ENCODE results near the gene TSPAN33. TPM values are rescaled to one million over a fixed set of nuclear protein-coding genes. Genes with fewer than 3 reads are reported as not detected.

Gene TSPAN33
- total and polyA plus RNA-seq, 2 of the 13 experiments (the other 11 are each of a cell fraction or from before 2014, with no cell fraction given): 15.3 to 16.5 TPM

GRCh38 chr7:129110258-129110981 is 34.1 kb upstream of the TSPAN33 start (continued):
- no peak for TF ChIP-seq RNF219 (CRISPR knock-in tag; IDR thresholded peaks at IDR 0.05)
- no peak for TF ChIP-seq CSRNP1 (CRISPR knock-in tag; IDR thresholded peaks at IDR 0.05)
- TF ChIP-seq NFE2 (CRISPR knock-in tag; IDR thresholded peaks at IDR 0.05): peak; percentile 14; the same call in 1 of the 2 replicates
- TF ChIP-seq ZNF557 (CRISPR knock-in tag; IDR thresholded peaks at IDR 0.05): 0 out of 2 replicates have a peak, but pooled peaks have one; percentile 21

DNA sequence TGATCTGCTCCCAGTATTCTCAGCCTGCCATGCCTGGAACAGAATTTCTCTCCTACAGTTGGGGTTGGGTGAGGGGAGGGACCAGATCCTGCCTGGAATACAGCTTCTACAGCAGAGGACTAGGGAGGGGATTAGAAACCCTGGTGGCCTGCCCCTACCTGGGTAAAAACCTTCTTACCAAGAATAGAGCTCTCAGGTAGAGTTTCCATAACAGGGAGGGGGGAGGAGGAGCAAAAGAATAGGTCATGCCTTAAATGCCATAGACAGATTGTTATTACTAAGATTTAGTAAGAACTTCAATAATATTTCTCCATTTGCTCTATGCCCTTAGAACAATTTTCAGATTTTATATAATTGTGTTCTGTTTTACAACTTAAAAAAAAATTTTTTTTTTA is 33.5 kb upstream of the TSPAN33 start:
- Histone ChIP-seq H3K27ac (ENCODE audit: extremely low read length, insufficient read depth, low read length) (no peak overlapping the region), H3K27me3 (ENCODE audit: control insufficient read depth in 1 of 2, insufficient read depth in 2 of 2, low read length in 2 of 2) (no peaks in the 10 kb centered on the region), H3K4me3 (replicated peaks in 1 of 3; ENCODE audit: insufficient read depth in 1 of 3, low read depth in 2 of 3, low read length in 3 of 3) (no peak overlapping the region), H3K4me1 (ENCODE audit: insufficient read depth, low read length) (peaks cover 13% of the 10 kb centered on the region), H3K9me3 (ENCODE audit: low read length) (peaks cover 8% of the 10 kb centered on the region), H3K9ac (ENCODE audit: insufficient read depth, low read depth, low read length) (no peak overlapping the region), H3K4me2 (ENCODE audit: low read depth, low read length) (peak overlapping the region; percentile 59), H2AFZ (ENCODE audit: low read length) (peak overlapping the region; percentile 95), H4K20me1 (ENCODE audit: insufficient read depth, low read length) (no peaks in the 10 kb centered on the region), H3K36me3 (replicated peaks in 1 of 2; ENCODE audit: control insufficient read depth in 1 of 2, insufficient read depth in 2 of 2, low read length in 2 of 2) (no peaks in the 10 kb centered on the region), H3K79me2 (ENCODE audit: insufficient read depth, low read length) (no peaks in the 10 kb centered on the region)
- intact Hi-C loops (cut with micrococcal nuclease; ENCODE audit: unreplicated experiment) (no loop called here), in situ Hi-C loops (cut with HindIII; ENCODE audit: extremely low pct_ligation_motif_present, low pct_unique_long_range_greater_than_20kb) (no loop called here)
- FAIRE-seq (no peak), ATAC-seq (no peak), DNase-seq (ENCODE audit: low spot score) (no peak)
- TF ChIP-seq, protein P1, sequence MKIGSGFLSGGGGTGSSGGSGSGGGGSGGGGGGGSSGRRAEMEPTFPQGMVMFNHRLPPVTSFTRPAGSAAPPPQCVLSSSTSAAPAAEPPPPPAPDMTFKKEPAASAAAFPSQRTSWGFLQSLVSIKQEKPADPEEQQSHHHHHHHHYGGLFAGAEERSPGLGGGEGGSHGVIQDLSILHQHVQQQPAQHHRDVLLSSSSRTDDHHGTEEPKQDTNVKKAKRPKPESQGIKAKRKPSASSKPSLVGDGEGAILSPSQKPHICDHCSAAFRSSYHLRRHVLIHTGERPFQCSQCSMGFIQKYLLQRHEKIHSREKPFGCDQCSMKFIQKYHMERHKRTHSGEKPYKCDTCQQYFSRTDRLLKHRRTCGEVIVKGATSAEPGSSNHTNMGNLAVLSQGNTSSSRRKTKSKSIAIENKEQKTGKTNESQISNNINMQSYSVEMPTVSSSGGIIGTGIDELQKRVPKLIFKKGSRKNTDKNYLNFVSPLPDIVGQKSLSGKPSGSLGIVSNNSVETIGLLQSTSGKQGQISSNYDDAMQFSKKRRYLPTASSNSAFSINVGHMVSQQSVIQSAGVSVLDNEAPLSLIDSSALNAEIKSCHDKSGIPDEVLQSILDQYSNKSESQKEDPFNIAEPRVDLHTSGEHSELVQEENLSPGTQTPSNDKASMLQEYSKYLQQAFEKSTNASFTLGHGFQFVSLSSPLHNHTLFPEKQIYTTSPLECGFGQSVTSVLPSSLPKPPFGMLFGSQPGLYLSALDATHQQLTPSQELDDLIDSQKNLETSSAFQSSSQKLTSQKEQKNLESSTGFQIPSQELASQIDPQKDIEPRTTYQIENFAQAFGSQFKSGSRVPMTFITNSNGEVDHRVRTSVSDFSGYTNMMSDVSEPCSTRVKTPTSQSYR (CRISPR knock-in tag; IDR thresholded peaks at IDR 0.05; ENCODE audit: borderline replicate concordance): 0 out of 2 replicates have a peak, but pooled peaks have one; percentile 1
- TF ChIP-seq ZNF235 (CRISPR knock-in tag; IDR thresholded peaks at IDR 0.05; ENCODE audit: borderline replicate concordance): no peak
- BruUV-seq (replicated peaks): no TSS peak
- ChIA-PET POLR2A (no interaction called here), CTCF (ENCODE audit: low intra/inter-chr PET ratio, low total read pairs) (no interaction called here)

All from HepG2 (cell line).